Measurements from ENCODE around the gene XK.

DNA sequence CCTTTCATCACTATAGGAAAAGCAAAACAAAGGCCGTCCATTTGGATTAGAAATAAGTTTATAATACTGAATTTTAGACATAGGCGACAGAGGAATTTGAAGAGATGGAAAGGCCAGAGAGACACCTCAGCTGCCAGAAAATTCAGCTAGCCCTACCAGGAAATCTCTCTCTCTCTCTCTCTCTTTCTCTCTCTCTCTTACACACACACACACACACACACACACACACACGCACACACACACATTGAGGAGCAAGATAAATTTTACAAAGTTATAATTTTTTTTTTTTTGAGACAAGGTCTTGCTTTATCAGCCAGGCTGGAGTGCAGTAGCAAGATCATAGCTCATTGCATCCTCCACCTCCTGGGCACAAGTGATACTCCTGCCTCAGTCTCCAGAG is 1.4 kb downstream of the XK start:
- TF ChIP-seq TCF7 (IDR thresholded peaks at IDR 0.05; ENCODE audit: borderline replicate concordance) (no peak), NFATC3 (IDR thresholded peaks at IDR 0.05) (no peak), BRD9 (IDR thresholded peaks at IDR 0.05; ENCODE audit: low read depth, partially characterized antibody) (no peak), MEIS2 (IDR thresholded peaks at IDR 0.05; ENCODE audit: partially characterized antibody) (no peak), JUN (IDR thresholded peaks at IDR 0.05; ENCODE audit: borderline replicate concordance, low read depth, low read length) (no peak), JUN (CRISPR knock-in tag; IDR thresholded peaks at IDR 0.05; ENCODE audit: borderline replicate concordance) (no peak), ELF4 (CRISPR knock-in tag; IDR thresholded peaks at IDR 0.05) (no peak), HNRNPH1 (optimal IDR thresholded peaks at IDR 0.05; ENCODE audit: low read depth, low read length) (no peak)
- TF ChIP-seq, protein P1, sequence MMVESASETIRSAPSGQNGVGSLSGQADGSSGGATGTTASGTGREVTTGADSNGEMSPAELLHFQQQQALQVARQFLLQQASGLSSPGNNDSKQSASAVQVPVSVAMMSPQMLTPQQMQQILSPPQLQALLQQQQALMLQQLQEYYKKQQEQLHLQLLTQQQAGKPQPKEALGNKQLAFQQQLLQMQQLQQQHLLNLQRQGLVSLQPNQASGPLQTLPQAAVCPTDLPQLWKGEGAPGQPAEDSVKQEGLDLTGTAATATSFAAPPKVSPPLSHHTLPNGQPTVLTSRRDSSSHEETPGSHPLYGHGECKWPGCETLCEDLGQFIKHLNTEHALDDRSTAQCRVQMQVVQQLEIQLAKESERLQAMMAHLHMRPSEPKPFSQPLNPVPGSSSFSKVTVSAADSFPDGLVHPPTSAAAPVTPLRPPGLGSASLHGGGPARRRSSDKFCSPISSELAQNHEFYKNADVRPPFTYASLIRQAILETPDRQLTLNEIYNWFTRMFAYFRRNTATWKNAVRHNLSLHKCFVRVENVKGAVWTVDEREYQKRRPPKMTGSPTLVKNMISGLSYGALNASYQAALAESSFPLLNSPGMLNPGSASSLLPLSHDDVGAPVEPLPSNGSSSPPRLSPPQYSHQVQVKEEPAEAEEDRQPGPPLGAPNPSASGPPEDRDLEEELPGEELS (CRISPR knock-in tag; IDR thresholded peaks at IDR 0.05; ENCODE audit: borderline replicate concordance): no peak
- TF ChIP-seq, protein P2, sequence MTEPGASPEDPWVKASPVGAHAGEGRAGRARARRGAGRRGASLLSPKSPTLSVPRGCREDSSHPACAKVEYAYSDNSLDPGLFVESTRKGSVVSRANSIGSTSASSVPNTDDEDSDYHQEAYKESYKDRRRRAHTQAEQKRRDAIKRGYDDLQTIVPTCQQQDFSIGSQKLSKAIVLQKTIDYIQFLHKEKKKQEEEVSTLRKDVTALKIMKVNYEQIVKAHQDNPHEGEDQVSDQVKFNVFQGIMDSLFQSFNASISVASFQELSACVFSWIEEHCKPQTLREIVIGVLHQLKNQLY (CRISPR knock-in tag; conservative IDR thresholded peaks at IDR 0.05): no peak
- TF ChIP-seq, protein P3, sequence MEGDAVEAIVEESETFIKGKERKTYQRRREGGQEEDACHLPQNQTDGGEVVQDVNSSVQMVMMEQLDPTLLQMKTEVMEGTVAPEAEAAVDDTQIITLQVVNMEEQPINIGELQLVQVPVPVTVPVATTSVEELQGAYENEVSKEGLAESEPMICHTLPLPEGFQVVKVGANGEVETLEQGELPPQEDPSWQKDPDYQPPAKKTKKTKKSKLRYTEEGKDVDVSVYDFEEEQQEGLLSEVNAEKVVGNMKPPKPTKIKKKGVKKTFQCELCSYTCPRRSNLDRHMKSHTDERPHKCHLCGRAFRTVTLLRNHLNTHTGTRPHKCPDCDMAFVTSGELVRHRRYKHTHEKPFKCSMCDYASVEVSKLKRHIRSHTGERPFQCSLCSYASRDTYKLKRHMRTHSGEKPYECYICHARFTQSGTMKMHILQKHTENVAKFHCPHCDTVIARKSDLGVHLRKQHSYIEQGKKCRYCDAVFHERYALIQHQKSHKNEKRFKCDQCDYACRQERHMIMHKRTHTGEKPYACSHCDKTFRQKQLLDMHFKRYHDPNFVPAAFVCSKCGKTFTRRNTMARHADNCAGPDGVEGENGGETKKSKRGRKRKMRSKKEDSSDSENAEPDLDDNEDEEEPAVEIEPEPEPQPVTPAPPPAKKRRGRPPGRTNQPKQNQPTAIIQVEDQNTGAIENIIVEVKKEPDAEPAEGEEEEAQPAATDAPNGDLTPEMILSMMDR (IDR thresholded peaks at IDR 0.05 in 2 of 3, conservative IDR thresholded peaks at IDR 0.05 in 1 of 3; ENCODE audit: insufficient read depth in 2 of 3, low read depth in 1 of 3, low read length in 3 of 3): no peak

Measured in K562 (cell line).